Measurements from ENCODE around the gene RWDD2A.
A peak's percentile ranks its signal among the peaks of the same experiment; 100 is the strongest.
"Not testable (repeated sequence)": the region's sequence is repeated elsewhere in the genome, so short reads cannot be mapped to it uniquely, and the experiment has no call there.

RWDD2A gene

DNA sequence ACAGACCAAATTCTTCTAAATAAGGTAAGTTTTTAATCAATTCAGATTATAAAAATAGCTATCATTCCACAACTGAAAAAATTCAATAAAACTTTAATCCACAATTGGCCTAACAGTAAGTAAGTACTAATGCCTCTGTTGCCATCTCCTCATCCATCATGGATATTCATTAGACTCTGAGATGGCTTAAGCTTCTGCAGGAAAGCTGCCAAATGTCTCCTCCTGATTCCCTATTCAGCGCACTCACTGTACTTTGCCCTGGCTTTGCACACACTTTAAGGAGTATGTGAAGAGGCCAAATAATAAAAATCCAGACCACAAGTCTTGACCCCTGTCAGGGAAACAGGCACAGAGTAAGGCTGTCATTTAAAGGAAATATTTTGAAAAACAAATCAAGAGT is 23.6 kb upstream of the RWDD2A start:
- peaks cover 25 to 99% (median 57%) of the 10 kb centered on the region in 11 experiments for H3K36me3 ChIP-seq
- no peaks in the 10 kb centered on the region for H4K20me1 ChIP-seq
- no peak overlapping the region for H3K4me3 ChIP-seq
- H3K27me3 ChIP-seq: no peaks in the 10 kb centered on the region
- H3K9me3 ChIP-seq (replicated peaks in 1 of 11): no peaks in the 10 kb centered on the region
- no peak for TF ChIP-seq Cebpa-rat (IDR thresholded peaks at IDR 0.05)
- no peak overlapping the region for H3K9ac ChIP-seq
- no peaks in the 10 kb centered on the region for H3K4me1 ChIP-seq
- H3K27ac ChIP-seq: no peak overlapping the region
- H3K4me2 ChIP-seq: no peak overlapping the region

DNA sequence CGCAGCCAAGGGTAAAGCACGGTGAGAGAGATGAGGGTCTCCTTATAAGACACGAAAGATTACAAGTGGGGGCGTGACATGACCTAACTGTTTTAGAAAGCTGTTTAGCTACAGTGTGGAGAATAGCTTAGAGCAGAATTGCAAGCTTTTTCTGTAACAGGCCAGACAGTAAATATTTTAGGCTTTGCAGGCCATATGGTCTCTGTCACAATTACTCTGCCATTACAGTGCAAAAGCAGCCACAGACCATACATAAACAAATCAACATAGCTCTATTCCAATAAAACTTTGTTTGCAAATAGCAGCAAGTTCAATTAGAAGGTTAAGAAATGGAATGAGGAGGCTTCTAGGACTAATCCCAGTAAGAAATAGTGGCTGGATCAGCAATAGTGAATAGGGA is 16.9 kb upstream of the RWDD2A start:
- H4K20me1 ChIP-seq: no peaks in the 10 kb centered on the region
- H3K36me3 ChIP-seq: peaks cover 7 to 77% (median 30%) of the 10 kb centered on the region in 11 experiments; a peak in 15 of 22 replicates
- no peak overlapping the region for H3K27ac ChIP-seq
- H3K4me2 ChIP-seq: no peak overlapping the region
- no peaks in the 10 kb centered on the region for H3K27me3 ChIP-seq
- no peak overlapping the region for H3K4me3 ChIP-seq
- no peaks in the 10 kb centered on the region for H3K4me1 ChIP-seq
- no peaks in the 10 kb centered on the region for H3K9me3 ChIP-seq (replicated peaks in 1 of 11)
- TF ChIP-seq Cebpa-rat (IDR thresholded peaks at IDR 0.05): no peak
- no peak overlapping the region for H3K9ac ChIP-seq

DNA sequence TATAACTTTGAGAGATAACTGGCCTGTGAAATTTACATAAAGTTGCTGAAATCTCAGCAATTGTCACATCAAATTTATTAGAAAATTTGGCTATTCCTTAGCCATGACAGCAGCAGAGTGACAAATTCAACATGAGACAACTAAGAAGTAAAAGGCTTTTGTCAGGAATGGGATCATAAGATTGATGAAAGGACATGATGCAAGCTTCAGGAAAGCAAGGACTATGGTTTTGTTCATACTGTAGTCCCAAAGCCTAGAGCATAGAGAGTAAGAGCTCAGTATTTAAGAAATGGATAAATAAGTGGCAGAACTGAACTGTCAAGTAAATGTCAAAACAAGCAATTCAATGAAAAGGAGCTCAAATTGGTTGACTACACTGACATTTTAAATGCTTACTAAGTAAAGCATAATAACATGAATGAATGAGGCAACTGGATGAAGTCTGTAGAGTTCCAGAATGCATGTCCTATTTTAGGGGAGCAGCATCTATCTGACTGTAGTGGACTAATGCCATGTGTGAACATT is 12.7 kb upstream of the RWDD2A start:
- Histone ChIP-seq H4K20me1 (no peaks in the 10 kb centered on the region), H3K9me3 (replicated peaks in 1 of 11) (no peaks in the 10 kb centered on the region), H3K9ac (no peak overlapping the region), H3K4me1 (no peaks in the 10 kb centered on the region), H3K4me2 (no peak overlapping the region), H3K4me3 (no peak overlapping the region), H3K27ac (no peak overlapping the region), H3K27me3 (no peaks in the 10 kb centered on the region), H3K36me3 (peaks cover 0 to 77% (median 22%) of the 10 kb centered on the region in 11 experiments; a peak in 11 of 22 replicates)
- no peak for TF ChIP-seq Cebpa-rat (IDR thresholded peaks at IDR 0.05)

DNA sequence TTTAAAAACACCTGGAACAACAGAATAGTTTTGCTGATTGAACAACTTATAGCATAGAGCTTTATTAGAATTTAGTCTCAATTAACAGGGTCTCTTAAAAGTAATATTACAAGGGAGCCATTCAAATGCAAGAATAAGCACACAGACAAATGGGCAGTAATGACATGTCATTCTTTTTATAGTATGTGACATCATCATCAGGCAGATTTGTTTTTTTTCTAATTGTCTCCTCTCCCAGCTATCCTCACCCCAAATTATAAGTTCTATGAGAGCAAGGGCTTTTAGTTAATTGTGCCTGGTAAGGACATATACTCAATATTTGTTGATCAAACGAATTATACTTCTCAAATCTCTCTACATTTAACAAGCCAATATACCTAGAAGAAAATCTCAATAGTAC is 11.0 kb upstream of the RWDD2A start:
- H3K4me2 ChIP-seq: no peak overlapping the region
- TF ChIP-seq Cebpa-rat (IDR thresholded peaks at IDR 0.05): no peak
- H3K36me3 ChIP-seq: peaks cover 5 to 77% (median 23%) of the 10 kb centered on the region in 11 experiments; a peak in 15 of 22 replicates
- no peak overlapping the region for H3K27ac ChIP-seq
- H3K9me3 ChIP-seq (replicated peaks in 1 of 11): no peaks in the 10 kb centered on the region
- H3K27me3 ChIP-seq: no peaks in the 10 kb centered on the region
- no peak overlapping the region for H3K4me3 ChIP-seq
- no peaks in the 10 kb centered on the region for H3K4me1 ChIP-seq
- H3K9ac ChIP-seq: no peak overlapping the region
- H4K20me1 ChIP-seq: no peaks in the 10 kb centered on the region

DNA sequence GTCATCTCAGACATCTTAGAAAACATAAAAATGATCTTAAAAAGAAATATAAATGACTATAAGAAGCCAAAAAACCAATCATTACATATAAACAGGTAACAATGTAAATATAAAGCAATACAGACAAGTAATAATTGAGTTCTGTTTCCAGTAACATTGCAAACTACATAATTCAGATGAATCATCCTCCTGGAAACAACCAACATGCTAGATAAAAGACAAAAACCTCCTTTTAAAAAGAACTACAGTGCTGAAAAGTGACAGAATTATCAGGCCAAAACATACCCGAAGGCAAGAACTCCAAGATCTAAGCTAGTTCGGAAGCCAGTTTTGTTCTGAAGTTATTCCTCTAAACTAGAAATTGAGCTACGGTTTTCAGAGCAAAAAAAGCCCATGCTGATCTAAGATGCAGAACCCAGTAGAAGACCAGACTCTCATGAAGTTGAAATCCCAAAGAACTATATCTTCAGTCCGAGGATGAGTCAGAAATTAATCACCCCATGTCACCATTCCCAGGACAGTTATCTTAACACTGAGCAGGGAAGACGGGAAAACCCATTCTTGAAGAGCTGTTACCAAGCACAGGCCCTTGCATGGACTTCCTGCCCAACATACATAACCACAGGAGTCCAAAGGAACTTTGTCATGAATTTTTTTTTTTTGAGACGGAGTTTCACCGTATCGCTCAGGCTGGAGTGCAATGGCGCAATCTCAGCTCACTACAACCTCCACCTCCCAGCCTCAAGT is 9.9 kb upstream of the RWDD2A start:
- Histone ChIP-seq H3K27me3 (no peaks in the 10 kb centered on the region), H3K9ac (no peak overlapping the region), H3K9me3 (replicated peaks in 1 of 11) (no peaks in the 10 kb centered on the region), H3K27ac (no peak overlapping the region), H3K4me2 (no peak overlapping the region), H3K36me3 (peaks cover 5 to 69% (median 23%) of the 10 kb centered on the region in 11 experiments; a peak in 15 of 22 replicates), H3K4me1 (no peaks in the 10 kb centered on the region), H4K20me1 (no peaks in the 10 kb centered on the region), H3K4me3 (no peak overlapping the region)
- no peak for TF ChIP-seq Cebpa-rat (IDR thresholded peaks at IDR 0.05)

DNA sequence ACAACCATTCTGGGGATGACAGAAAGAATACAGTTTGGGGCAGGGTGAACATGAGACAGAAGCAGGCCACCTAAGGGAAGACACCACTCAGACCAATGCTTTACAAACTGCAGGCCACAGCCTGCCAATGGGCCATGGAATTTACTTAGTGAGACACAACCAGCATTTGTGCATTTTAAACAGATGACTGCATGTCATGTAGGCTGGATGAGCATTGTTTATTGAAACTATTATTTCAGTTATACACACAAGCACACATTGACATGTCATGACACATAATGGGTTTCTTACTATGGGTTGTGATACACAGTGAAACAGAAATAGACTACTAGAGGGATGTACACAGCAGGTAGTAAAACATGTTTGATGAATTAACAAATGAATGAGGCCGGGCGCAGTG is 8.1 kb upstream of the RWDD2A start:
- TF ChIP-seq Cebpa-rat (IDR thresholded peaks at IDR 0.05): no peak
- Histone ChIP-seq H3K27me3 (no peaks in the 10 kb centered on the region), H3K36me3 (peaks cover 5 to 66% (median 23%) of the 10 kb centered on the region in 11 experiments; a peak in 15 of 22 replicates), H3K4me3 (no peak overlapping the region), H3K4me1 (no peaks in the 10 kb centered on the region), H4K20me1 (no peaks in the 10 kb centered on the region), H3K9me3 (replicated peaks in 1 of 11) (no peaks in the 10 kb centered on the region), H3K4me2 (no peak overlapping the region), H3K9ac (no peak overlapping the region), H3K27ac (no peak overlapping the region)

GRCh38 chr6:83188501-83188900 is 4.7 kb upstream of the RWDD2A start:
- Histone ChIP-seq H3K27ac (no peak overlapping the region), H3K9ac (no peak overlapping the region), H3K4me1 (peaks cover 0 to 10% (median 2%) of the 10 kb centered on the region in 10 experiments; a peak in 8 of 20 replicates), H4K20me1 (no peaks in the 10 kb centered on the region), H3K9me3 (replicated peaks in 1 of 11) (no peaks in the 10 kb centered on the region), H3K4me3 (no peak overlapping the region), H3K36me3 (peaks cover 3 to 41% (median 13%) of the 10 kb centered on the region in 11 experiments; a peak in 12 of 22 replicates), H3K4me2 (no peak overlapping the region), H3K27me3 (no peaks in the 10 kb centered on the region)
- TF ChIP-seq Cebpa-rat (IDR thresholded peaks at IDR 0.05): no peak

DNA sequence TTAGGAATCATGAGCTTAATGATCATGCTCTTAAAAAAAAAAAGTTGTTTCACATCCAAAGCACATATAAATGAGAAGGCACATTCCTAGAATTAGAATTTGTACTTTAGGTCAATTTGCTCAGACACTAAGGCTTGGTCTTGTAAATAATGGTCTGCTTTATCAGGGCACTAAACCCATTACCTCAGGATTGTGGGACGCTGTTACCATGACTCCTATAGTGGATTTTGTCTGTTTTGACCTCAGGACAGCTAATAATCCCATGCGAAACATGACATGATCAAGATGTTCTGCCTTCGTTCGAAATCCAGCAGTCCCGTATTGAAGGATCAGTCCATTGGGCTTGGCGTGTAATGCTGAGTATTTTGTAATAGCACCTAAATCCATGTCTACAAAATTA is 2.5 kb upstream of the RWDD2A start:
- Histone ChIP-seq H3K36me3 (peaks cover 0 to 23% (median 8%) of the 10 kb centered on the region in 11 experiments; a peak in 12 of 22 replicates), H3K4me1 (peaks cover 0 to 16% (median 8%) of the 10 kb centered on the region in 10 experiments; a peak in 11 of 20 replicates), H3K9ac (no peak overlapping the region), H3K4me3 (no peak overlapping the region), H3K9me3 (replicated peaks in 1 of 11) (no peaks in the 10 kb centered on the region), H3K27me3 (no peaks in the 10 kb centered on the region), H4K20me1 (no peaks in the 10 kb centered on the region), H3K4me2 (no peak overlapping the region), H3K27ac (no peak overlapping the region)
- TF ChIP-seq Cebpa-rat (IDR thresholded peaks at IDR 0.05): no peak

GRCh38 chr6:83191974-83192373 is 1.2 kb upstream of the RWDD2A start:
- not testable (repeated sequence) for H3K27me3 ChIP-seq; H3K27ac ChIP-seq; H4K20me1 ChIP-seq; H3K36me3 ChIP-seq; H3K9me3 ChIP-seq (replicated peaks in 1 of 11)
- Histone ChIP-seq H3K4me2 (peak overlapping the region; percentile 64 to 83 (median 70)), H3K4me3 (peak overlapping the region; percentile 75 to 83 (median 80); a peak in 17 of 20 replicates), H3K9ac (peak overlapping the region in 6 of 11 experiments; percentile 81 to 87 (median 85); a peak in 7 of 22 replicates), H3K4me1 (peaks cover 5 to 16% (median 8%) of the 10 kb centered on the region in 10 experiments; a peak in 12 of 20 replicates)
